Mesenchymal stem cell (in vitro differentiated cells and primary cell): ENCODE results near the gene ELOVL2.

Experiments
- DNase-seq: peaks from one replicate; pipeline ENCODE4 v3.0.0-alpha.2; 2013
- H2AFZ ChIP-seq: one replicate; pipeline ENCODE4 v1.6.1; 2013; ENCODE audit warnings: low read depth, mild to moderate bottlenecking, control low read depth, inconsistent platforms, low read length, moderate library complexity
- H2AK5ac ChIP-seq: 2 replicates; pipeline ENCODE4 v1.6.1; 2013; ENCODE audit warnings: low read length, moderate library complexity, mild to moderate bottlenecking, inconsistent platforms; ENCODE audit not compliant: severe bottlenecking
- H2BK120ac ChIP-seq: one replicate; pipeline ENCODE4 v1.6.1; 2013; ENCODE audit warnings: low read depth, mild to moderate bottlenecking, inconsistent platforms, low read length, moderate library complexity
- H2BK12ac ChIP-seq, 2 experiments: one replicate each; pipeline ENCODE4 v1.6.1; 2013; ENCODE audit warnings: inconsistent platforms in 2 of 2, low read length in 2 of 2, mild to moderate bottlenecking in 2 of 2, moderate library complexity in 2 of 2, control low read depth in 1 of 2
- H2BK15ac ChIP-seq: one replicate; pipeline ENCODE4 v1.6.1; 2013; ENCODE audit warnings: mild to moderate bottlenecking, low read depth, inconsistent platforms; ENCODE audit not compliant: poor library complexity, severe bottlenecking
- H2BK5ac ChIP-seq: 2 replicates; pipeline ENCODE4 v1.6.1; 2013; ENCODE audit warnings: low read depth, mild to moderate bottlenecking, low read length, control low read depth, inconsistent platforms; ENCODE audit not compliant: poor library complexity, severe bottlenecking
- H3K14ac ChIP-seq, 2 experiments: one replicate each; pipeline ENCODE4 v1.6.1; 2013; ENCODE audit warnings: inconsistent platforms in 2 of 2, low read length in 2 of 2, control low read depth in 1 of 2, mild to moderate bottlenecking in 1 of 2, moderate library complexity in 1 of 2
- H3K18ac ChIP-seq, 2 experiments: one replicate each; pipeline ENCODE4 v1.6.1; 2013; ENCODE audit warnings: inconsistent platforms in 2 of 2, low read length in 2 of 2, control low read depth in 1 of 2, low read depth in 1 of 2, mild to moderate bottlenecking in 1 of 2
- H3K23ac ChIP-seq, 2 experiments: one replicate each; pipeline ENCODE4 v1.6.1; 2013; ENCODE audit warnings: inconsistent platforms in 2 of 2, low read length in 2 of 2, mild to moderate bottlenecking in 2 of 2, moderate library complexity in 2 of 2, control low read depth in 1 of 2
- H3K27ac ChIP-seq: 2 replicates; pipeline ENCODE4 v1.5.1; 2013; ENCODE audit warnings: mild to moderate bottlenecking, moderate library complexity, low read length, control low read depth, inconsistent platforms; ENCODE audit not compliant: poor library complexity, severe bottlenecking
- H3K27me3 ChIP-seq, 2 experiments: 2 replicates each; pipeline versions ENCODE4 v1.6.1 to v1.7.0; 2013; ENCODE audit warnings: low read length in 2 of 2, mild to moderate bottlenecking in 2 of 2, moderate library complexity in 2 of 2, control low read depth in 1 of 2, inconsistent platforms in 1 of 2; ENCODE audit not compliant: control insufficient read depth in 1 of 2, insufficient read depth in 1 of 2
- H3K36me3 ChIP-seq, 2 experiments: 2 replicates each; pipeline versions ENCODE4 v1.6.1 to v1.7.0; 2013; ENCODE audit warnings: low read length in 2 of 2, control low read depth in 1 of 2, inconsistent platforms in 1 of 2, low read depth in 1 of 2, mild to moderate bottlenecking in 1 of 2; ENCODE audit not compliant: insufficient read depth in 2 of 2, control insufficient read depth in 1 of 2
- H3K4ac ChIP-seq, 2 experiments: one replicate each; pipeline ENCODE4 v1.6.1; 2013; ENCODE audit warnings: inconsistent platforms in 2 of 2, low read length in 2 of 2, mild to moderate bottlenecking in 2 of 2, moderate library complexity in 2 of 2, control low read depth in 1 of 2, low read depth in 1 of 2
- H3K4me1 ChIP-seq: 2 replicates; pipeline ENCODE4 v1.6.1; 2013; ENCODE audit warnings: low read depth, low read length, control low read depth; ENCODE audit not compliant: control insufficient read depth, insufficient read depth
- H3K4me2 ChIP-seq: 2 replicates; pipeline ENCODE4 v1.6.1; 2013; ENCODE audit warnings: low read length, mild to moderate bottlenecking, inconsistent platforms; ENCODE audit not compliant: poor library complexity, severe bottlenecking
- H3K4me3 ChIP-seq, 2 experiments: 2 replicates each; pipeline versions ENCODE4 v1.5.1 to v1.7.0; 2013; ENCODE audit warnings: low read length in 2 of 2, mild to moderate bottlenecking in 2 of 2, control low read depth in 1 of 2, low read depth in 1 of 2; ENCODE audit not compliant: insufficient read depth in 1 of 2
- H3K79me1 ChIP-seq: replicated peaks from 2 replicates; pipeline ENCODE4 v1.6.1; 2013; ENCODE audit warnings: mild to moderate bottlenecking, control low read depth, low read length, inconsistent platforms; ENCODE audit not compliant: poor library complexity, severe bottlenecking
- H3K9ac ChIP-seq: 2 replicates; pipeline ENCODE4 v1.7.0; 2013; ENCODE audit warnings: mild to moderate bottlenecking, low read length, moderate library complexity
- H3K9me3 ChIP-seq: 2 replicates; pipeline ENCODE4 v1.7.0; 2013; ENCODE audit warnings: mild to moderate bottlenecking, low read length; ENCODE audit not compliant: control insufficient read depth
- H4K8ac ChIP-seq: one replicate; pipeline ENCODE4 v1.6.1; 2013; ENCODE audit warnings: inconsistent platforms, mild to moderate bottlenecking, low read length, moderate library complexity
- H4K91ac ChIP-seq: one replicate; pipeline ENCODE4 v1.6.1; 2013; ENCODE audit warnings: mild to moderate bottlenecking, low read length, inconsistent platforms
- WGBS: methylation state at CpG from one replicate; pipeline ENCODE4 v1.1.7; 2013; ENCODE audit warnings: mixed read lengths; 5-methylcytosine and 5-hydroxymethylcytosine counted together

ELOVL2 gene

GRCh38 chr6:11025130-11025529, 19.0 kb downstream of the ELOVL2 start:
- no peak overlapping the region for H3K4me2 ChIP-seq
- WGBS: 100% methylated on average over 2 of the region's 3 CpGs
- no peaks in the 10 kb centered on the region for H3K36me3 ChIP-seq

DNA sequence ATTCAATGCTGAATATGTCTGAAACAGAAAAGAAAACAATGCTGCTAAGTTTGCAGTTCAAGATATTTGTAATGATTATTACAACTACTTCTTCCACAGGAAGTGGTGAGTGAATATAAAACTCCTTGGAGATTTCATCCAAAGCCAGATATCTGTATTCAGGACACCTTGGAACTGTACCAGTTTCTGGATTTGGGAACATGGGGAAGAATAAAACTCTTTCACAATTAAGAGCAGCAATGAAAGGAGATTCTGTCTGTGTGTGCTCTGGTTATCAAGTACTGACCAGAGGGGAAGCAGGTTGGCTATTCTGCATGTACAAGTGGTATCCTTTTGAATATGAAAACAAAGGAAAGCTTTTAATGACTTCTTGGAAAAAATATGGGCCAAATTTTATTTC, 21.1 kb downstream of the ELOVL2 start:
- H3K18ac ChIP-seq: no peak overlapping the region
- H2AK5ac ChIP-seq: no peak overlapping the region
- H3K4me3 ChIP-seq: no peak overlapping the region
- no peak overlapping the region for H4K91ac ChIP-seq
- peaks cover 0 to 2% of the 10 kb centered on the region in 2 experiments for H3K27me3 ChIP-seq
- no peak overlapping the region for H2BK120ac ChIP-seq
- H3K4me2 ChIP-seq: no peak overlapping the region
- no peak overlapping the region for H4K8ac ChIP-seq
- no peak overlapping the region for H3K4ac ChIP-seq
- peaks cover 2% of the 10 kb centered on the region for H3K4me1 ChIP-seq
- no peak overlapping the region for H3K23ac ChIP-seq
- H2BK5ac ChIP-seq: no peak overlapping the region
- H2BK12ac ChIP-seq: no peak overlapping the region
- H2BK15ac ChIP-seq: no peak overlapping the region
- DNase-seq: no peak
- no peaks in the 10 kb centered on the region for H3K9me3 ChIP-seq
- no peaks in the 10 kb centered on the region for H3K36me3 ChIP-seq
- no peak overlapping the region for H2AFZ ChIP-seq
- no peak overlapping the region for H3K14ac ChIP-seq
- H3K79me1 ChIP-seq: peaks cover 3% of the 10 kb centered on the region
- no peak overlapping the region for H3K9ac ChIP-seq
- no peak overlapping the region for H3K27ac ChIP-seq

More at GRCh38 chr6:11025130-11025529, 19.0 kb downstream of the ELOVL2 start:
- no peaks in the 10 kb centered on the region for H3K9me3 ChIP-seq
- H2BK5ac ChIP-seq: no peak overlapping the region
- H3K79me1 ChIP-seq: peaks cover 3% of the 10 kb centered on the region
- no peak overlapping the region for H3K14ac ChIP-seq
- no peak overlapping the region for H2BK15ac ChIP-seq
- H4K8ac ChIP-seq: no peak overlapping the region
- H3K27ac ChIP-seq: no peak overlapping the region
- H3K4me3 ChIP-seq: no peak overlapping the region
- H4K91ac ChIP-seq: no peak overlapping the region
- H2BK12ac ChIP-seq: no peak overlapping the region
- no peak overlapping the region for H3K23ac ChIP-seq
- no peak overlapping the region for H2AK5ac ChIP-seq
- H3K9ac ChIP-seq: no peak overlapping the region
- H3K4ac ChIP-seq: no peak overlapping the region
- peaks cover 2% of the 10 kb centered on the region for H3K4me1 ChIP-seq
- no peak overlapping the region for H2BK120ac ChIP-seq
- H3K27me3 ChIP-seq: peaks cover 0 to 5% of the 10 kb centered on the region in 2 experiments
- H2AFZ ChIP-seq: no peak overlapping the region
- no peak for DNase-seq
- H3K18ac ChIP-seq: no peak overlapping the region

DNA sequence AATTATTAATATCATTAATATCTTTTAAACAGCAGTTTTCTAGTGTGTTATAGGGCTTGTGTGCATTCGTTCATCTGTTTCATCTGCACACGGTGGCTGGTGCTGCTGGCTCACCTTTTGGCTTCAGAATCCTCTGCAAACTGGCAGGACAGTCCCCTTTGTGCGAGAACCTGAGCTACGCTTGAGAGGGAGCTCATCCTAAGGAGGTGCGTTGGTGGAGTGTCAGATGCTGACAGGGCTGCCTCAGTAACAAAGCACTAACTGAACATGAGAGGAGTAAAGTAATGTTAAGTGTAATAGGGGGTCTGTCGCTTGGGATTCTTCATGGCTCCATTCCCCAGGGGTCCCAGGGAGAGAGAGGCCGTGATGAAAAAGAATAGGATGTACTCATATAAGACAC, 22.4 kb downstream of the ELOVL2 start:
- Histone ChIP-seq H3K9ac (no peak overlapping the region), H2AK5ac (peak overlapping the region; percentile 9), H3K18ac (peak overlapping the region; percentile 9 to 46), H3K36me3 (no peaks in the 10 kb centered on the region), H3K27ac (no peak overlapping the region), H3K4me2 (no peak overlapping the region), H4K91ac (peak overlapping the region; percentile 64), H3K4me1 (peaks cover 2% of the 10 kb centered on the region), H2BK120ac (no peak overlapping the region), H2BK12ac (peak overlapping the region; percentile 15 to 29), H4K8ac (peak overlapping the region; percentile 72), H3K4me3 (no peak overlapping the region), H2AFZ (no peak overlapping the region), H3K79me1 (peaks cover 3% of the 10 kb centered on the region), H2BK15ac (no peak overlapping the region), H3K14ac (peak overlapping the region in 1 of 2 experiments; percentile 26), H3K9me3 (no peaks in the 10 kb centered on the region), H3K4ac (peak overlapping the region in 1 of 2 experiments; percentile 54), H3K23ac (no peak overlapping the region), H3K27me3 (no peaks in the 10 kb centered on the region), H2BK5ac (no peak overlapping the region)
- 79% methylated on average over 7 of the region's 7 CpGs for WGBS
- DNase-seq: no peak

- no peak overlapping the region for H2BK5ac ChIP-seq
- no peak overlapping the region for H3K18ac ChIP-seq
- H2BK12ac ChIP-seq: no peak overlapping the region
- H4K91ac ChIP-seq: no peak overlapping the region
- no peak for DNase-seq
- H3K27me3 ChIP-seq: no peaks in the 10 kb centered on the region
- H3K9ac ChIP-seq: no peak overlapping the region
- H2AFZ ChIP-seq: no peak overlapping the region
- no peak overlapping the region for H3K14ac ChIP-seq
- H3K9me3 ChIP-seq: no peaks in the 10 kb centered on the region
- H2BK15ac ChIP-seq: no peak overlapping the region
- no peak overlapping the region for H2AK5ac ChIP-seq
- no peaks in the 10 kb centered on the region for H3K4me1 ChIP-seq
- no peak overlapping the region for H4K8ac ChIP-seq
- H3K4me3 ChIP-seq: no peak overlapping the region
- H3K4me2 ChIP-seq: no peak overlapping the region
- H3K27ac ChIP-seq: no peak overlapping the region
- H3K79me1 ChIP-seq: peaks cover 3% of the 10 kb centered on the region
- H3K36me3 ChIP-seq: no peaks in the 10 kb centered on the region
- no peak overlapping the region for H2BK120ac ChIP-seq
- peak overlapping the region in 1 of 2 experiments; percentile 32 for H3K4ac ChIP-seq
- H3K23ac ChIP-seq: no peak overlapping the region
- 89% methylated on average over 2 of the region's 2 CpGs for WGBS
Measured at GRCh38 chr6:11021003-11021402, 23.1 kb downstream of the ELOVL2 start.
